ENCODE results near the gene CDC42EP3. TPM values are rescaled to one million over a fixed set of nuclear protein-coding genes. Genes with fewer than 3 reads are reported as not detected.

The CDC42EP3 gene
- total and polyA plus RNA-seq, 2 experiments from 2014 or later, result 31.4 TPM

DNA sequence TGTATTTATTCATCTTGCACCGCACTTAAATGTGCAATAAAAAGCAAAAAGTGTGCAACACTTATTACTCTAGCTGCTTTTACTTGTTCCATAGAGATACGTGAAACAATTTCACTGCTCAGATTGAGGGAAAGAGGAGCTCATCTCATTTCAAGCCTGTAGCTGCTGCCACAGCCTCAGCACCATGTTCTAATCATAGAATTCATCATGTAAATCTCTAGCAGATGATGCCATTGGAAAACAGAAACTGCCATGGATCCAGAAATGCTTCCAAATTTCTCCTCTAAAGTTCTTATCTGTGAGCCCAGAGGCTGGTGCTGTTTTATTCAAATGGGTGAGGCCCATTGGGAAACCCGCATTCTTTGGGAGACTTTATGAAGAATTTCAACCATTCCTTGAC, 2.0 kb downstream of the CDC42EP3 start (continued):
- TF ChIP-seq, protein P1, sequence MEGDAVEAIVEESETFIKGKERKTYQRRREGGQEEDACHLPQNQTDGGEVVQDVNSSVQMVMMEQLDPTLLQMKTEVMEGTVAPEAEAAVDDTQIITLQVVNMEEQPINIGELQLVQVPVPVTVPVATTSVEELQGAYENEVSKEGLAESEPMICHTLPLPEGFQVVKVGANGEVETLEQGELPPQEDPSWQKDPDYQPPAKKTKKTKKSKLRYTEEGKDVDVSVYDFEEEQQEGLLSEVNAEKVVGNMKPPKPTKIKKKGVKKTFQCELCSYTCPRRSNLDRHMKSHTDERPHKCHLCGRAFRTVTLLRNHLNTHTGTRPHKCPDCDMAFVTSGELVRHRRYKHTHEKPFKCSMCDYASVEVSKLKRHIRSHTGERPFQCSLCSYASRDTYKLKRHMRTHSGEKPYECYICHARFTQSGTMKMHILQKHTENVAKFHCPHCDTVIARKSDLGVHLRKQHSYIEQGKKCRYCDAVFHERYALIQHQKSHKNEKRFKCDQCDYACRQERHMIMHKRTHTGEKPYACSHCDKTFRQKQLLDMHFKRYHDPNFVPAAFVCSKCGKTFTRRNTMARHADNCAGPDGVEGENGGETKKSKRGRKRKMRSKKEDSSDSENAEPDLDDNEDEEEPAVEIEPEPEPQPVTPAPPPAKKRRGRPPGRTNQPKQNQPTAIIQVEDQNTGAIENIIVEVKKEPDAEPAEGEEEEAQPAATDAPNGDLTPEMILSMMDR (conservative IDR thresholded peaks at IDR 0.05; ENCODE audit: low read depth in 2 of 2), result no peak
- no peak for TF ChIP-seq ZNF114 (CRISPR knock-in tag; IDR thresholded peaks at IDR 0.05)
- TF ChIP-seq, protein P2, sequence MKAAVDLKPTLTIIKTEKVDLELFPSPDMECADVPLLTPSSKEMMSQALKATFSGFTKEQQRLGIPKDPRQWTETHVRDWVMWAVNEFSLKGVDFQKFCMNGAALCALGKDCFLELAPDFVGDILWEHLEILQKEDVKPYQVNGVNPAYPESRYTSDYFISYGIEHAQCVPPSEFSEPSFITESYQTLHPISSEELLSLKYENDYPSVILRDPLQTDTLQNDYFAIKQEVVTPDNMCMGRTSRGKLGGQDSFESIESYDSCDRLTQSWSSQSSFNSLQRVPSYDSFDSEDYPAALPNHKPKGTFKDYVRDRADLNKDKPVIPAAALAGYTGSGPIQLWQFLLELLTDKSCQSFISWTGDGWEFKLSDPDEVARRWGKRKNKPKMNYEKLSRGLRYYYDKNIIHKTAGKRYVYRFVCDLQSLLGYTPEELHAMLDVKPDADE (IDR thresholded peaks at IDR 0.05), result no peak
- no peak for TF ChIP-seq EZH2 (IDR thresholded peaks at IDR 0.05; ENCODE audit: low read depth, unreplicated experiment)
- no peak for TF ChIP-seq ZNF331 (CRISPR knock-in tag; IDR thresholded peaks at IDR 0.05; ENCODE audit: low read depth)
- no peak for TF ChIP-seq NANOG (IDR thresholded peaks at IDR 0.05; ENCODE audit: borderline replicate concordance)
- no peak for TF ChIP-seq JUNB (IDR thresholded peaks at IDR 0.05; ENCODE audit: unreplicated experiment)
- TF ChIP-seq, protein P3, sequence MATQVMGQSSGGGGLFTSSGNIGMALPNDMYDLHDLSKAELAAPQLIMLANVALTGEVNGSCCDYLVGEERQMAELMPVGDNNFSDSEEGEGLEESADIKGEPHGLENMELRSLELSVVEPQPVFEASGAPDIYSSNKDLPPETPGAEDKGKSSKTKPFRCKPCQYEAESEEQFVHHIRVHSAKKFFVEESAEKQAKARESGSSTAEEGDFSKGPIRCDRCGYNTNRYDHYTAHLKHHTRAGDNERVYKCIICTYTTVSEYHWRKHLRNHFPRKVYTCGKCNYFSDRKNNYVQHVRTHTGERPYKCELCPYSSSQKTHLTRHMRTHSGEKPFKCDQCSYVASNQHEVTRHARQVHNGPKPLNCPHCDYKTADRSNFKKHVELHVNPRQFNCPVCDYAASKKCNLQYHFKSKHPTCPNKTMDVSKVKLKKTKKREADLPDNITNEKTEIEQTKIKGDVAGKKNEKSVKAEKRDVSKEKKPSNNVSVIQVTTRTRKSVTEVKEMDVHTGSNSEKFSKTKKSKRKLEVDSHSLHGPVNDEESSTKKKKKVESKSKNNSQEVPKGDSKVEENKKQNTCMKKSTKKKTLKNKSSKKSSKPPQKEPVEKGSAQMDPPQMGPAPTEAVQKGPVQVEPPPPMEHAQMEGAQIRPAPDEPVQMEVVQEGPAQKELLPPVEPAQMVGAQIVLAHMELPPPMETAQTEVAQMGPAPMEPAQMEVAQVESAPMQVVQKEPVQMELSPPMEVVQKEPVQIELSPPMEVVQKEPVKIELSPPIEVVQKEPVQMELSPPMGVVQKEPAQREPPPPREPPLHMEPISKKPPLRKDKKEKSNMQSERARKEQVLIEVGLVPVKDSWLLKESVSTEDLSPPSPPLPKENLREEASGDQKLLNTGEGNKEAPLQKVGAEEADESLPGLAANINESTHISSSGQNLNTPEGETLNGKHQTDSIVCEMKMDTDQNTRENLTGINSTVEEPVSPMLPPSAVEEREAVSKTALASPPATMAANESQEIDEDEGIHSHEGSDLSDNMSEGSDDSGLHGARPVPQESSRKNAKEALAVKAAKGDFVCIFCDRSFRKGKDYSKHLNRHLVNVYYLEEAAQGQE (IDR thresholded peaks at IDR 0.05; ENCODE audit: unreplicated experiment), result no peak
- TF ChIP-seq STAT1 (IDR thresholded peaks at IDR 0.05; ENCODE audit: unreplicated experiment), result no peak

DNA sequence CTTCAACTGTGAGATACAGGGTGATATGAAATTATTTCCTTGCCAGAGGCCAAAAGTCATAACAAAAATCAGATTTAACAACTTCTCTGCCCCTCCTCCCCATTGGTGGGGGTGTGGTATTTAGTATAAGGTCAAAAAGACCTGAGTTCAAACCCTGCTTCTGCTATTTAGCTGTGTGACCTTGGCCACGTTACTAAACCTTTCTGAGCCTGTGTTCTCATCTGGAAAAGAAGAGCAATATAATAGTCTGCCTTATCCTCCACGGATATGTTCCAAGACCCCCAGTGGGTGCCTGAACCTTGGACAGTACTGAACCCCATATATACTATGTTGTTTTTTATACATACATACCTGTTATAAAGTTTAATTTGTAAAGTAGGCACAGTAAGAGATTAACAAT, 3.7 kb downstream of the CDC42EP3 start:
- Histone ChIP-seq H3K79me2 (replicated peaks; ENCODE audit: insufficient read depth) (peaks cover 82% of the 10 kb centered on the region), H3K27ac (ENCODE audit: low read depth) (no peak overlapping the region), H3K36me3 (ENCODE audit: insufficient read depth) (no peaks in the 10 kb centered on the region), H3K4me3 (no peak overlapping the region), H2AFZ (no peak overlapping the region), H3K9me2 (ENCODE audit: insufficient read depth) (no peaks in the 10 kb centered on the region), H4K20me1 (replicated peaks; ENCODE audit: insufficient read depth) (peaks cover 62% of the 10 kb centered on the region), H3K4me1 (ENCODE audit: insufficient read depth) (peaks cover 43% of the 10 kb centered on the region), H3F3A (replicated peaks; ENCODE audit: low read depth) (no peaks in the 10 kb centered on the region), H3K27me3 (ENCODE audit: insufficient read depth) (peaks cover 8% of the 10 kb centered on the region), H3K4me2 (no peak overlapping the region)
- Mint-ChIP-seq H3K4me1 (peaks cover 52% of the 10 kb centered on the region), H3K4me3 (no peak overlapping the region), H3K9me3 (no peaks in the 10 kb centered on the region; the same call in 2 of the 3 replicates), H3K27ac (no peak overlapping the region), H3K36me3 (ENCODE audit: low read depth) (peaks cover 32% of the 10 kb centered on the region), H3K27me3 (ENCODE audit: insufficient read depth, low read depth, poor library complexity) (peaks cover 10% of the 10 kb centered on the region)
- DNase-seq (ENCODE audit: low spot score), result no peak
- ATAC-seq, result no peak
- TF ChIP-seq, protein P3 (IDR thresholded peaks at IDR 0.05; ENCODE audit: unreplicated experiment), result no peak
- TF ChIP-seq POLR2AphosphoS5 (IDR thresholded peaks at IDR 0.05; ENCODE audit: low read depth) (no peak), ZNF331 (CRISPR knock-in tag; IDR thresholded peaks at IDR 0.05; ENCODE audit: low read depth) (no peak), NANOG (IDR thresholded peaks at IDR 0.05; ENCODE audit: borderline replicate concordance) (no peak), STAT1 (IDR thresholded peaks at IDR 0.05; ENCODE audit: unreplicated experiment) (no peak), JUNB (IDR thresholded peaks at IDR 0.05; ENCODE audit: unreplicated experiment) (no peak), EZH2phosphoT487 (IDR thresholded peaks at IDR 0.05; ENCODE audit: unreplicated experiment) (no peak), CREB1 (CRISPR knock-in tag; IDR thresholded peaks at IDR 0.05; ENCODE audit: low read depth) (no peak), ZNF114 (CRISPR knock-in tag; IDR thresholded peaks at IDR 0.05) (no peak)
- TF ChIP-seq, protein P2 (IDR thresholded peaks at IDR 0.05), result no peak
- TF ChIP-seq, protein P1 (conservative IDR thresholded peaks at IDR 0.05; ENCODE audit: low read depth in 2 of 2), result no peak
